HG02588 (cell line): ENCODE results near the gene KPNA4.
"Not testable (repeated sequence)": the region's sequence is repeated elsewhere in the genome, so short reads cannot be mapped to it uniquely, and the experiment has no call there.

ENCODE experiments used
- ATAC-seq: cut with Tn5 transposase; IDR thresholded peaks from one replicate; pipeline ENCODE4 v1.9.1; 2021; ENCODE audit warnings: mild to moderate bottlenecking, moderate library complexity; ENCODE audit not compliant: unreplicated experiment

KPNA4 gene

DNA sequence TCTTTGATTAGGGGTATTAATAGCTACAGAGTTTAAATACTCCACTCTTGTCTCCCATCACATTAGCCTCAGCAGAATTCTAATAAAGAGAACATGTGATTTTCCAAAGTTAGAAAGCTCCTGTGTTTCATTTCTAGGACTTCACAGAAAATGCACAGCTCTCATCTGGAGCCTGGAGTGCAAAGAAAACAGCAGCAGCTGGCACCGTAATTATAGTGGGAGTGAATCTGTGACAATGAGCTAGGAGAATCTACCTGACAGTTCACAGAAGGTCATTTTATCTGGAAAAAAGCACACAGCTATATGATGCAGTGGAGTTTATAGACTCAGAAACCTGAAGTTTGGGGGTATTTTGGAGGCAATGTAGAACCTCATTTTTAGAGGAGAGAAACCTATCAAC lies 110.4 kb downstream of the KPNA4 start:
- ATAC-seq = no peak

DNA sequence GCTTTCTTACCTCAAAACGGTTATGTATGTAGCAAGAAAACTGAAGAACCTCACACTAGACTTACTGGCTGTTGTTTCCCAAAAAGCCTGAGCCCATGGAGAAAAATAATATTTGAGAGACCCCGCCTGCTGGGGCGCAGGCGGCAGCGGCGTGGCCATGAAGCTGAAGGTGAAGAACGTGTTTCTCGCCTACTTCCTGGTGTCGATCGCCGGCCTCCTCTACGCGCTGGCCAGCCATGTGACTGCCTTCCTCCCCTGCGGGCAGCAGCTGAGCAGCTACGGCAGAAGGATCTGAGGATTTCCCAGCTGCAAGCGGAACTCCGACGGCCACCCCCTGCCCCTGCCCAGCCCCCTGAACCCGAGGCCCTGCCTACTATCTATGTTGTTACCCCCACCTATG lies 113.1 kb downstream of the KPNA4 start:
- not testable (repeated sequence) for ATAC-seq

DNA sequence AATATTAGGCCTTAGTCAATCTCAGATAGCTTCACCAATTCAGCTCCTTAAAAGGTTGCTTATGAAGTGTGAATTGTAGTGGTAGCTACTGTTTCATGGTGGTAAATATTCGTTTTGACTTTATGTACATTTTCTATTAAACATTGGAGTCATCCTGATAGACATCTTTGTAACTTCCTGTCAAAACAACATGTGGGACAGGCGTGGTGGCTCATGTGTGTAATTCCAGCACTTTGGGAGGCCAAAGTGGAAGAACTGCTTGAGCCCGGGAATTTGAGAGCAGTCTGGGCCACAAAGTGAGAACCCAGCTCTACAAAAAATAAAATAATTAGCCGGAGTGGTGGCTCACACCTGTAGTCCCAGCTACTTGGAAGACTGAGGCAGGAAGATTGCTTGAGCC lies 113.8 kb downstream of the KPNA4 start:
- ATAC-seq = no peak

DNA sequence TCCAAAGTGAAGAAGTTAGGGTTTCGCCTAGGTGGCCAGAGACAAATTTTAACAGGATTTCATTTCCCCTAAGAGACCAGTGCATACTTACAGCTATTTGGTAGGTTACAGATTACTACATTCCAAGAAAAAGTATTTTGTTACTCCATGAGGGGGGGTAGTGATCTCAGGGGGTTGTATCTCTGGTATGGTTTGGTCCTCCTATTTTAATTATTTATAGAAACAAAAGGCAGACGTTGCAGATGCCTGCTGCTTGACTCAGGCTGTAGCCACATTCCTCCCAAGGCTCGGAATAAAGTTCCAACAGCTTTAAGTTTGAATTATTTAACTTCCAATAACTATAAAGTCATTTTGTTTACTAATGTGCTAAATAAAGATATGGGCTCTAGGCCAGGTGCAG lies 114.5 kb downstream of the KPNA4 start:
- ATAC-seq = no peak

DNA sequence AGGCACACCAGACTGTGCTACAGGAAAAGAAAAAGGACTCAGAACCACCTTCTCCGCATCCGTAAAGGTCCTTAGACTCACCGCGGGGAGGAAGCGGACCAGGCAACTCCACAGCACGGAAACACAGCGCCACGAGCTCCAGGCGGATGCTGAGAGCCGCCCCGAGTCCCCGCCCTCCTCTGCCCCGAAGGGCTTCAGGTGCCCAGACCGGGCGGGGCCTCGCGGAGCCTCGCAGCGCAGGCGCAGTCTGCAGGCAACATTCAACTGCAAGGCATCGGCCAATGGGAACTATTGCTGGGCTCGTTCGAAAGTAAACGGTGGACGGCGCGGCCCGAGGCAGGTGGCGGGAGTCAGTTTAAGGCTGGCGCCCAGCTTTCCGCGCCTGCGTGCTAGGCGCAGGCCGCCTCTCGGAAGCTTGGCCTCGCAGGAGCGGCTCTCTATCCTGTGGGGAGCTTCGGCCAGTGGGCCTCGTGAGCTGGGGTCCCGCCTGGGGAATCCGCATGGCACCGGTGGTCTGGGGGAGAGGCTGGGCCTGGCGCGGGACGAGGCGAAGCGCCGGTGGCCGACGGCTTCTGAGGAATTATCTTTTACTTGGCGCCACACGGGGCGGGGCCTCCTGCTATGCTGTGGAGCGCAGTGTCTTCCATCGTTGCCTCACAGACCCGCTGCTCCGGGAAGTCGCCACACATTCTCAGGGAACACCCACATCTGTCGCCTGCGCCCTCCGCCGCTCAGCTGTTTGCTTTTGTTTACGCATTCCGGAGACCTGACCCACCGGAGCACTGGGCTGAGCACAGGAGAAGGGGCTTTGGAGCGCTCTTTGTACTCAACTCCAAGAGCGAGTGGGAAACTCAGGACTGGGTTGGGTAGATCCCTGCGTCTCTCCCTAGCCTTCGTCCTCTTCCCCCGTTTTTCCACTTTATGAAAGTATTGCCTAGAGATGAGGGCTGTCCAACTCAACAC lies 115.5 kb downstream of the KPNA4 start, which contains the start of gene TRIM59:
TSS of gene TRIM59 (minus strand) at position 151 of the 963 bp plus-strand sequence. CDS start 10,603 bp downstream, outside the sequence.
- ATAC-seq = peak; percentile 93

DNA sequence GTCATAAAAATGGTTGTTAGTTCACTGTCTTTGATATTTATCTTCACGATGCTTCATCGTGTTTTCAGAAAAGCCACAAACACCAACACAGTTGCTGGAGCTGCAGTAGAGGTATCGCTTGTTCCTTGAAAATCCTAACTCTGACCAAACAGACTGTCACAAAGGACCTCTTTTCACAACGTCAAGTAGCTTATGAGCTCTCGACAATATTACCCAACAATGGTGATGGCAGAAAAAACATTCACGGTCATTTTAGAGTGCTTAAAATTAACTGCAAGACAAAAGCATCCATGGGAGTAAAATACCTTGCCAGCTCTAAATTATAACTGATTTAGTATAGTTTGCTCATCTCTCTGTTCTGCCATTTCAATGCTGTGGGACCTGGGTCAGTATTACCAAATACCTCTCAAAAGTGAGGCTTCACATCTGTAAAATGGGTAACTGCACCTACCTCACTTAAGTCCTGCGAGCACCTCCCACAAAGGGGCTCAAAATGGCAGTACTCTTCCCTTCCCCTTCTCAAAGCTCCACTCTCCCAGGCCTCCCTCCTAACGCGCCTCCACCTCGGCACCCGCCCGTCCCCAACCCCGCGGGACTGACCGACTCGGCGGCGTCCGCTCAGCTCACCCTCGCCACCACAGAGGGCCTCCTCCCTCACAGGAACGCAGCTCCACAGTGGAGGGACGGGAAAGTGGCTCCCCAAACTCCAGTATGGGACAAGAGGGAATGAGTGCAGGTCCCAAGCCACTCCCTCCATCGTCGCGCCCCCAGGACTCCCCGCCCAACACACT lies 116.3 kb downstream of the KPNA4 start:
- peak; percentile 41 for ATAC-seq

DNA sequence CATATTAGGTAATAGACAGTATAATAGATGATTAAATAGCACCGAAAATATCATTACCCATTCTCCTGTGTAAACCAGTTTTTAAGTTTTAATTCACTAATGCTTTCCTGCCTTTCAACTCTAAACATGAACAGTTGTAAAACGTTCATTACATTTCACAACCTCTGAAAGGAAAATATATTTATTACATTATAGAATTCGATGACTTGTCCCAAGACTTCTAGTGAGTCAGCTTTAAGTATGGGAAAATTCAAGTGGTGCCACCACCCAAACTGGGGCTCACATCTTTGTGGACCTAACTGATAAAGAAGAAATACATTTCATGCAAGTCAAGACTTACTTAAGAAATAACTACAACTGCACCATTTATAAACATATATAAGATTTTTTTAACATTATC lies 117.8 kb downstream of the KPNA4 start:
- no peak for ATAC-seq

- ATAC-seq = no peak
These were observed 118.8 kb downstream of the KPNA4 start for GRCh38 chr3:160446522-160447056.

- no peak for ATAC-seq
These were observed 119.5 kb downstream of the KPNA4 start for GRCh38 chr3:160445854-160446253.
